SIG-M5 treated with dmso at 0.1 percent for 504 hours (cell line): ENCODE results near the gene GATA1.
A peak's percentile ranks its signal among the peaks of the same experiment; 100 is the strongest.

Experiments
- DNase-seq: peaks from one replicate; lab custom pipeline; 2025; ENCODE audit not compliant: unreplicated experiment; lab: John Stamatoyannopoulos, UW

The GATA1 gene

DNA sequence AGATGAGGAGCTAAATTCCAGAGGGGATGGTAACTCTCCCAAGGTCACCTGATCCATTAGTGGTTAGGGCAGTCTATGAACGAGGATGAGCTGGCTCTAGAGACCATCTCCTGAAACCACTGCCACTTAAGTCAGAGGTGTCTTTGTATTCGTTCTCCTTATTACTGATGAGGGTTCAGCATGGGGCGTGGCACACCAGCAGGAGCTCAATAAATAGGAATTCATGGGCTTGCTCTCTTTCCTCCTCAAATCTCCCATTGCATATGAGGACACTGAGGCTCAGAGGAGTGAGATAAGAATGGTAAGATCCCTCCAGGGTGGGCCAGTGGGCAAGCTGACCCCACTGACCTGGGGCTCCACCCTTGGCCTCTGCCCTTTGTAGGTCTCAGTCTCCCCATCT lies 1.7 kb upstream of the GATA1 start:
- DNase-seq, result no peak

DNA sequence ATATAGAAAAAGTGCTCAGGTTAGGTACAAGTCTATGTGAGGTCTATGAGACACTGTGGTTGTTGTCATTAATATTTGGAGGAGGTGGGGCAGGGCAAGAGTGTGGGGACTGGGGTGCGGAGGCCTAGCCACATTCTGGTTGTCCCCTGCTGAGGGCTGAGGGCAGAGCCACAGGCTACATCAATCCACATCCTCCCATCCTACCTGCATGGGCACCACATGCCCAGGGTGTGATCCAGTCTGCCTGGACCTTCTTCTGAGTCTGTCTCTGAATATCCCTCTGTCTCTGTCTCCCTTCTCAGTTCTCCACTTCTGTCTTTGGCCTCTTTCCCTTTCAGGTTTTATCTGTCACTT lies 1.2 kb upstream of the GATA1 start:
- DNase-seq, result no peak

DNA sequence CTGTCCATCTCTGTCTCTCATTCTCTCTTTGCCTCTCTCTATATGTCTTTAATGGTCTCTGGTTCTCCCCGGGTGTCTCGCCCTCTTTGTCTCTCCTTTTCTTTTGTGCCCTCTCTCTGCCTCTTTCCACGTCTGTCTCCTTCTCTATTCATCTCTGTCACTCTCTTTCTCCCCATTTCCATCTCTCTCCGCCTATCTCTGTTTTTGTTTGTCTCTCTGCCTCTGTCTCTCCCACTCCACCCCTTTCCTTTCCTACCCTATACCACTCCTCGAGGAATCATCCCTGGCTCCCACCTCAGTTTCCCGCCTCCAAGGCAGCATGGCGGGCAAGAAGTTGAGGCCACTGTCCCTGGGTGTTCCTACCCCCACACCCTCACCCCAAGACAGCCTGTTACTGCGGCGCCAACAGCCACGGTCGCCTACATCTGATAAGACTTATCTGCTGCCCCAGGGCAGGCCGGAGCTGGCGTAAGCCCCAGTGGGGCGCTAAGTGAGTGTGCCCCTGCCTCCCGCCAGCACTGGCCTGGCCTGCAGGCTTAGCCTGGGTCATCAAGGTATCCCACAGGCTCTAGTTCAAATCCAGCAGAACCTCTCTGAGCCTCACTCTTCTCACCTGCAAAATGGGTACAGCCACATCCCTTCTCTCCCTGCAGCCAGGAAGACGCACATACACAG lies 713 bp upstream of the GATA1 start:
- DNase-seq, result no peak

- DNase-seq, result no peak
Observed at GRCh38 chrX:48786825-48787504, 575 bp downstream of the GATA1 start.

GRCh38 chrX:48787505-48788443 lies 1.4 kb downstream of the GATA1 start:
- no peak for DNase-seq

DNA sequence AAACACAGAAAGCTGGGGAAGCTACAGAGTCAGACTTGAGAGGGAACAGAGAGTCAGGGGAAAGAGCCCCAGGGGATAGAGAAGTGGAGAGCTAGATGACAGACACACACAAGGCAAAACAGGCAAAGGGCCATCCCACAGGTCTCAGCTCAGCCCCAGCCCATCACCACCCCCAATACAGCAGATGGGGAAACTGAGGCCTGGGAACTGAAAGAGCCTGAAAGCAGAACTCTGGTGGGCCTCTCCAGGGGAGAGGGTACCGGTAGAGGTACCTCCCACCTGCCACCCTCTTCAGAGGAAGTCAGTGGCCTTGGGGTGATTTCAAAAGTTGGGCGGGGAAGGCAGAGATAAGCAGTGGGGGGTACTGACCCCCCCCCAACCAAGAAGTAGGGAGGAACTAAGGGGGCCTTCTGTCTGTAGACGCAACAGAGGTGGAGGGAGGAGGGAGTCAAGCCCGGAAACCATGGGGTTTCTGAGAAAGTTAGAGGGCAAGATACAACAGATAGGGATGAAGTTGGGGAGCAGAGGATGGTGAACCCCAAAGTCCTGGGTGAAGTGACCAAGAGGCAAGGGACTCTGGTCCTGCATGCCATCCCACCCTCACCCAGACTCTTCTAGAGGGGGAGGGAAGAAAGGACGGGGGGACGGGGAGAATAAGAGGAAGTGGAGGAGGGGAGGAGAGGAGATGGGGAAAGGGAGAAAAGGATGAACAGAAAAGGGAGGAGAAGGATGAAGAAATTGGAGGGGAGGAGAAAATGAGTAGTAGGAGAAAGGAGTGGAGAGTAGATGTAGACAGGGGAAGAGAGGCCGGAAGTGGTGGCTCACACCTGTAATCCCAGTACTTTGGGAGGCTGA lies 3.2 kb downstream of the GATA1 start:
- DNase-seq, result peak; percentile 9

GRCh38 chrX:48790477-48790876 lies 4.1 kb downstream of the GATA1 start:
- no peak for DNase-seq

GRCh38 chrX:48791063-48791820 lies 4.9 kb downstream of the GATA1 start:
- no peak for DNase-seq

GRCh38 chrX:48792219-48792618 lies 5.8 kb downstream of the GATA1 start:
- DNase-seq, result no peak

DNA sequence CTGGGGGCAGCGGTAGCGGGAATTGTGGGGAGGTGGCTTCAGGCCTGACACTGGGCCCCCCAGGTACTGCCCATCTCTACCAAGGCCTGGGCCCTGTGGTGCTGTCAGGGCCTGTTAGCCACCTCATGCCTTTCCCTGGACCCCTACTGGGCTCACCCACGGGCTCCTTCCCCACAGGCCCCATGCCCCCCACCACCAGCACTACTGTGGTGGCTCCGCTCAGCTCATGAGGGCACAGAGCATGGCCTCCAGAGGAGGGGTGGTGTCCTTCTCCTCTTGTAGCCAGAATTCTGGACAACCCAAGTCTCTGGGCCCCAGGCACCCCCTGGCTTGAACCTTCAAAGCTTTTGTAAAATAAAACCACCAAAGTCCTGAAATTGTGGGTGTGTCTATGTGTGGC lies 7.5 kb downstream of the GATA1 start:
- DNase-seq, result no peak

- DNase-seq, result no peak
Observed at GRCh38 chrX:48794340-48794910, 8.0 kb downstream of the GATA1 start.

- no peak for DNase-seq
Observed at GRCh38 chrX:48794911-48795515, 8.6 kb downstream of the GATA1 start.

- no peak for DNase-seq
Observed at GRCh38 chrX:48798318-48798717, 11.9 kb downstream of the GATA1 start.

DNA sequence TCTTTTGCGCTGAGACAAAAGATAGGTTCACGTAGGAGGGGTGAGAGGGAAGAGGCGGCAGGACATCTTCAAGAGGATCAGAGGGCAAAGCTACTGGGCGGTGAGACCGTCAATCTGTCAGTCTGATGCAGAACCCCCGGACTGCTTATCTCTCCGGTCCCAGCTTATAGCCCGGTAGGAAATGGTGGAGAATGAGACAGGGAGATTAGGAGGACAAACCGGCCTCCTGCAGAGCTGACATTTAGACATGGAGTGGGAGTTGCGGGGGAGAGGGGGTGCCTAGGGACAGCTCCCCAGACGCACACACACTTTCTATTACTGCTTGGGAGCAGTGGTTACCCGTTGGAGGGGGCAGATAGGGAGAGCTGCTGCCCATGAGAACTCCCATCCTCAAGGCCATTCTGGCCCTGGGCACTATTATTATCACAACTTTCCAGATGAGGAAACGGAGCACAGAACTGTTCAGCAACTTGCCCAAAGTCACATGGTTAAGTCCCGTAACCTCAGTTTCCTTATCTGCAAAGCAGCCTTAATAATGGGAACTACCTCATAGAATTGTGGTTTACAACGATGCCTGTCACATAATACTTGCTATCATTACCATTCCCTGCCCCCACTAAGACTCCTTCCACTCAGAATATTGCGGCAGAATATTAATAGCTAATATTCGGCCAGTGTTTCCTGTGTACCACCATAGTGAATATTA lies 14.3 kb downstream of the GATA1 start:
- no peak for DNase-seq

DNA sequence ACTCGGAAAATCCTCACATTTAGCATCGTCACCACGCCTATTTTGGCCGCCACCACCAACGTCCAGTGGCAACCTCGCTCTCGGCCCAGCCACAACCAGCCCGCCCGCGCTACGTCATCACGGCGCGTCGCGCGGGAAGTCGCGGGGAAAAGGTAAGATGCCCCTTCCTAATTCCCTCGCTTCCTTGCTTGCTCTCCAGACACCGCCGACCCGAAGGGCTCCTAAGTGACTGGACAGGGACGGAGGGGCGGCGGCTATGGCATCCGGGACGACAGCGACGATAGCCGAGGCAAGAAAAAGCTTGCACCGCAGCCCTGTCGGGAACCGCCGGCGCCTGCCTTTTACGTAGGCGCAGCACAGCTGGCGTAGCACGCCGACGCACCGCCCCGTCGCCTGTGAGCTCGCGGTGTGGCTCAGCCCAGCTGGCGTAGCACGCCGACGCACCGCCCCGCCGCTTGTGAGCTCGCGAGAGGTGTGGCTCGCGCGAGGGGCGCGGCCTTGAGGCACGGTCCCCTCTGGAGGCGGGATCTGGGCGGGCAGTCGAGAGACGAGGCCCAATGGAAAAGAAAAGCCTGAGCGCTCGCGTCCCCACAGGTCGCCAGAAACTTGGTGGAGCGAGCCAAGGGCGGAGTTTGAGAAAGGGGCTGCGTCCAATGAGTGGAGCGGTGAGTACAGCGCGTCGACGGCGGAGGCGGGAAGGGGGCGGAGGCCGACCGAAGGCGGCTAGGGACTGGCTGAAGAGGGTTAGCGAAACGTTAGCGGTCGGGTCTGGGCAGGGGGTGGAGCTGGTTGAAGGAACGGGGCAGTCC lies 15.1 kb downstream of the GATA1 start, which contains the start of gene HDAC6:
HDAC6 (plus strand) TSS at position 788 of the 809 bp plus-strand sequence. CDS start 626 bp downstream, outside the sequence.
- DNase-seq, result peak; percentile 94

GRCh38 chrX:48802089-48802904 lies 15.9 kb downstream of the GATA1 start:
- DNase-seq, result peak; percentile 80

- no peak for DNase-seq
Observed at GRCh38 chrX:48802905-48803200, 16.5 kb downstream of the GATA1 start.
